HepG2 (cell line): Measurements from ENCODE around the gene NME1. TPM values are rescaled to one million over a fixed set of nuclear protein-coding genes. Genes with fewer than 3 reads are reported as not detected.

Experiments
- CHD2 ChIP-seq: IDR thresholded peaks from 2 replicates; pipeline ENCODE4 v1.6.1; 2011; ENCODE audit warnings: low read depth, low read length, improper control_type of control experiment
- HMGA1 ChIP-seq: sonication (generic); formaldehyde crosslinking; conservative IDR thresholded peaks from 2 replicates; pipeline ENCODE4 v1.4.0; 2020; ENCODE audit warnings: missing genetic modification reagents
- HOXA5 ChIP-seq: sonication (generic); formaldehyde crosslinking; IDR thresholded peaks from 2 replicates; pipeline ENCODE4 v1.4.0; 2020; ENCODE audit warnings: missing genetic modification reagents
- IKZF4 ChIP-seq: sonication (generic); formaldehyde crosslinking; IDR thresholded peaks from 2 replicates; pipeline ENCODE4 v1.5.1; 2020; ENCODE audit warnings: borderline replicate concordance, mild to moderate bottlenecking, low read depth, missing genetic modification reagents; ENCODE audit errors: not compliant biosample characterization
- KDM2A ChIP-seq: sonication (generic); formaldehyde crosslinking; IDR thresholded peaks from 2 replicates; pipeline ENCODE4 v1.4.0; 2020; ENCODE audit warnings: low read depth, missing genetic modification reagents, borderline replicate concordance
- KLF11 ChIP-seq: IDR thresholded peaks from 2 replicates; pipeline ENCODE4 v1.6.1; 2016; ENCODE audit warnings: missing compliant biosample characterization
- LCORL ChIP-seq, 2 experiments: fragments of 450-650 bp in 1 of 2; sonication (generic) in 1 of 2; formaldehyde crosslinking in 1 of 2; IDR thresholded peaks; 2 replicates each; pipeline versions ENCODE4 v1.5.0 to v1.6.1; 2017 to 2020; ENCODE audit warnings: antibody characterized with exemption in 1 of 2, missing genetic modification reagents in 1 of 2
- MED13 ChIP-seq: sonication (generic); formaldehyde crosslinking; IDR thresholded peaks from 2 replicates; pipeline ENCODE4 v1.5.0; 2020; ENCODE audit warnings: missing genetic modification reagents
- TCF12 ChIP-seq, 2 experiments: fragments of 450-650 bp in 1 of 2; sonication (generic) in 1 of 2; formaldehyde crosslinking in 1 of 2; IDR thresholded peaks; 2 replicates each; pipeline versions ENCODE4 v1.6.1 to v1.8.0; 2017 to 2022; ENCODE audit warnings: antibody characterized with exemption in 1 of 2, mild to moderate bottlenecking in 1 of 2, missing genetic modification reagents in 1 of 2, moderate library complexity in 1 of 2
- ZMYM4 ChIP-seq: sonication (generic); formaldehyde crosslinking; IDR thresholded peaks from 2 replicates; pipeline ENCODE4 v1.8.1; 2023; ENCODE audit warnings: mild to moderate bottlenecking, missing genetic modification reagents
- ZNF331 ChIP-seq: sonication (generic); formaldehyde crosslinking; IDR thresholded peaks from 2 replicates; pipeline ENCODE4 v1.4.0; 2020; ENCODE audit warnings: missing genetic modification reagents
- ZSCAN9 ChIP-seq: IDR thresholded peaks from 2 replicates; pipeline ENCODE4 v1.6.1; 2016; ENCODE audit warnings: borderline replicate concordance
- polyA plus RNA-seq, 8 experiments: library from polyadenylated mRNA; depleted of rRNA in 3 of 8; stranded (reverse) in 7 of 8; unstranded in 1 of 8; fragments of >200 nt; fragmentation: Illumina TruSeq in 4 of 8; extraction: Trizol in 4 of 8; gene quantifications; 2 replicates each; pipeline versions ENCODE4 v1.2.1 to v1.2.3, GENCODE V29; 2011 to 2016; ENCODE audit warnings: low read depth in 4 of 8, missing spikeins in 1 of 8, mixed read lengths in 1 of 8; ENCODE audit not compliant: insufficient read depth in 1 of 8
- total RNA-seq, 5 experiments: library from RNA; depleted of rRNA; stranded (reverse); fragments of >200 nt; fragmentation: Illumina TruSeq; extraction: Trizol; gene quantifications; 2 replicates each; pipeline ENCODE4 v1.2.3, GENCODE V29; 2016; ENCODE audit warnings: low read depth in 1 of 5
- TF ChIP-seq, protein P1 (sequence below): sonication (generic); formaldehyde crosslinking; IDR thresholded peaks from 2 replicates; pipeline ENCODE4; 2020; ENCODE audit warnings: missing genetic modification reagents, mild to moderate bottlenecking, borderline replicate concordance
- TF ChIP-seq, protein P2 (sequence below): sonication (generic); formaldehyde crosslinking; IDR thresholded peaks from 2 replicates; pipeline ENCODE4 v1.4.0; 2020; ENCODE audit warnings: missing genetic modification reagents, borderline replicate concordance
- TF ChIP-seq, protein P3 (sequence below): IDR thresholded peaks from 2 replicates; pipeline ENCODE4 v1.6.1; 2012; ENCODE audit warnings: low read depth, low read length, improper control_type of control experiment
- TF ChIP-seq, protein P4 (sequence below): sonication (generic); formaldehyde crosslinking; IDR thresholded peaks from 2 replicates; pipeline ENCODE4 v1.4.0; 2020; ENCODE audit warnings: mild to moderate bottlenecking, missing genetic modification reagents
- TF ChIP-seq, protein P5 (sequence below): sonication (generic); formaldehyde crosslinking; IDR thresholded peaks from 2 replicates; pipeline ENCODE4 v1.5.0; 2020; ENCODE audit warnings: missing genetic modification reagents, mild to moderate bottlenecking, borderline replicate concordance

Gene NME1
- total and polyA plus RNA-seq, 2 of the 13 experiments (the other 11 are each of a cell fraction or from before 2014, with no cell fraction given): 295 to 516 TPM

DNA sequence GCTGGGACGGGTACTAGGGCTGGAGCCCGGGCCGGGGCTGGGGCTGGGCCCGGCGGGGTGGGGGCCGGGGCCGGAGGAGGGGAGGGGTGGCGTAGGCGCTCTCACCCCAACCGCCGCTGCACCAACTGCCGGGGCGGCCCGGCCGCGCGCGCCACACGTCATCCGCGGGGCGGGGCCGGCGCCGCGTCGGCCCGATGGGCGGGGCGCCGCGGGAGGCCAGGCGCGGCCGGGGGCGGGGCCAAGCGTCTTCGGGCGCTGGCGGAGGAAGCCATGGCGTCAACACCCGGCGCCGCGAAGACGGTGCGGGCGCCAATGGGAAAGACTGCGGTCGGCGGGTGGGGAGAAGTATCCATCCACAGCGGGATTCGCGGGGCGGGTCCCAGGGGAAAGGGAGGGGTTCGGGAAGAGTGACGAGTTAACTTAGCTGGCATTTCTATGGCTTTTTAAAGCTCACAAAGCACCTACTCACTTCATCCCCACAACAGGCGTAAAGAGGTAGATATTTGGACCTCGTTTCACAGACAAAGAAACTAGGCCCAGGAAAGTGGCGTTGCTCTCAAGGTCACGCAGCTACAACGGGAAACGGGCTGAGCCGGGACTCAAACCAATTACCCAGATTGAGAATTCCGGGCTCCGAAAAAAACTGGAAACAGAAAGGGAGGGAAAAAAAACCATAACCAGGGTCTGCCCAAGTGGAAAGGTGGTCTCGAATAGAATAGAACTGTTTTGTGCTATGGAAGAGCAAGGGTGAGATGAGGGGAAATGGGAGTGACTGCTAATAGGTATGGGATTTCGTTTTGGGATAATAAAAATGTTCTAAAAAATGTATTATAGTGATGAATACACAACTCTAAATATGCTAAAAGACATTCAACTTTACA lies 32.4 kb upstream of the NME1 start, which contains the start of gene SPAG9 (continued):
- TF ChIP-seq, protein P1, sequence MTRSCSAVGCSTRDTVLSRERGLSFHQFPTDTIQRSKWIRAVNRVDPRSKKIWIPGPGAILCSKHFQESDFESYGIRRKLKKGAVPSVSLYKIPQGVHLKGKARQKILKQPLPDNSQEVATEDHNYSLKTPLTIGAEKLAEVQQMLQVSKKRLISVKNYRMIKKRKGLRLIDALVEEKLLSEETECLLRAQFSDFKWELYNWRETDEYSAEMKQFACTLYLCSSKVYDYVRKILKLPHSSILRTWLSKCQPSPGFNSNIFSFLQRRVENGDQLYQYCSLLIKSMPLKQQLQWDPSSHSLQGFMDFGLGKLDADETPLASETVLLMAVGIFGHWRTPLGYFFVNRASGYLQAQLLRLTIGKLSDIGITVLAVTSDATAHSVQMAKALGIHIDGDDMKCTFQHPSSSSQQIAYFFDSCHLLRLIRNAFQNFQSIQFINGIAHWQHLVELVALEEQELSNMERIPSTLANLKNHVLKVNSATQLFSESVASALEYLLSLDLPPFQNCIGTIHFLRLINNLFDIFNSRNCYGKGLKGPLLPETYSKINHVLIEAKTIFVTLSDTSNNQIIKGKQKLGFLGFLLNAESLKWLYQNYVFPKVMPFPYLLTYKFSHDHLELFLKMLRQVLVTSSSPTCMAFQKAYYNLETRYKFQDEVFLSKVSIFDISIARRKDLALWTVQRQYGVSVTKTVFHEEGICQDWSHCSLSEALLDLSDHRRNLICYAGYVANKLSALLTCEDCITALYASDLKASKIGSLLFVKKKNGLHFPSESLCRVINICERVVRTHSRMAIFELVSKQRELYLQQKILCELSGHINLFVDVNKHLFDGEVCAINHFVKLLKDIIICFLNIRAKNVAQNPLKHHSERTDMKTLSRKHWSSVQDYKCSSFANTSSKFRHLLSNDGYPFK (CRISPR knock-in tag): peak; percentile 49; the same call in 1 of the 2 replicates
- TF ChIP-seq CHD2 (peak; percentile 63; the same call in 1 of the 2 replicates), HOXA5 (CRISPR knock-in tag) (peak; percentile 36; the same call in 1 of the 2 replicates), IKZF4 (CRISPR knock-in tag) (no peak), ZSCAN9 (CRISPR knock-in tag) (peak; percentile 12; the same call in 1 of the 2 replicates), HMGA1 (CRISPR knock-in tag) (no peak), ZMYM4 (CRISPR knock-in tag) (peak; percentile 67), LCORL (IDR thresholded peaks at IDR 0.05) (no peak), LCORL (CRISPR knock-in tag; IDR thresholded peaks at IDR 0.05) (peak; percentile 40; the same call in 1 of the 2 replicates), KDM2A (peak; percentile 71), MED13 (CRISPR knock-in tag) (no peak), ZNF331 (CRISPR knock-in tag) (0 out of 2 replicates have a peak, but pooled peaks have one; percentile 25), TCF12 (IDR thresholded peaks at IDR 0.05) (no peak), TCF12 (CRISPR knock-in tag; IDR thresholded peaks at IDR 0.05) (no peak), KLF11 (CRISPR knock-in tag) (no peak)
- TF ChIP-seq, protein P2, sequence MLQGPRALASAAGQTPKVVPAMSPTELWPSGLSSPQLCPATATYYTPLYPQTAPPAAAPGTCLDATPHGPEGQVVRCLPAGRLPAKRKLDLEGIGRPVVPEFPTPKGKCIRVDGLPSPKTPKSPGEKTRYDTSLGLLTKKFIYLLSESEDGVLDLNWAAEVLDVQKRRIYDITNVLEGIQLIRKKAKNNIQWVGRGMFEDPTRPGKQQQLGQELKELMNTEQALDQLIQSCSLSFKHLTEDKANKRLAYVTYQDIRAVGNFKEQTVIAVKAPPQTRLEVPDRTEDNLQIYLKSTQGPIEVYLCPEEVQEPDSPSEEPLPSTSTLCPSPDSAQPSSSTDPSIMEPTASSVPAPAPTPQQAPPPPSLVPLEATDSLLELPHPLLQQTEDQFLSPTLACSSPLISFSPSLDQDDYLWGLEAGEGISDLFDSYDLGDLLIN (CRISPR knock-in tag): peak; percentile 87; the same call in 1 of the 2 replicates
- TF ChIP-seq, protein P3, sequence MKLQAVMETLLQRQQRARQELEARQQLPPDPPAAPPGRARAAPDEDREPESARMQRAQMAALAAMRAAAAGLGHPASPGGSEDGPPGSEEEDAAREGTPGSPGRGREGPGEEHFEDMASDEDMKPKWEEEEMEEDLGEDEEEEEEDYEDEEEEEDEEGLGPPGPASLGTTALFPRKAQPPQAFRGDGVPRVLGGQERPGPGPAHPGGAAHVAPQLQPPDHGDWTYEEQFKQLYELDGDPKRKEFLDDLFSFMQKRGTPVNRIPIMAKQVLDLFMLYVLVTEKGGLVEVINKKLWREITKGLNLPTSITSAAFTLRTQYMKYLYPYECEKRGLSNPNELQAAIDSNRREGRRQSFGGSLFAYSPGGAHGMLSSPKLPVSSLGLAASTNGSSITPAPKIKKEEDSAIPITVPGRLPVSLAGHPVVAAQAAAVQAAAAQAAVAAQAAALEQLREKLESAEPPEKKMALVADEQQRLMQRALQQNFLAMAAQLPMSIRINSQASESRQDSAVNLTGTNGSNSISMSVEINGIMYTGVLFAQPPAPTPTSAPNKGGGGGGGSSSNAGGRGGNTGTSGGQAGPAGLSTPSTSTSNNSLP: peak; percentile 46
- TF ChIP-seq, protein P4, sequence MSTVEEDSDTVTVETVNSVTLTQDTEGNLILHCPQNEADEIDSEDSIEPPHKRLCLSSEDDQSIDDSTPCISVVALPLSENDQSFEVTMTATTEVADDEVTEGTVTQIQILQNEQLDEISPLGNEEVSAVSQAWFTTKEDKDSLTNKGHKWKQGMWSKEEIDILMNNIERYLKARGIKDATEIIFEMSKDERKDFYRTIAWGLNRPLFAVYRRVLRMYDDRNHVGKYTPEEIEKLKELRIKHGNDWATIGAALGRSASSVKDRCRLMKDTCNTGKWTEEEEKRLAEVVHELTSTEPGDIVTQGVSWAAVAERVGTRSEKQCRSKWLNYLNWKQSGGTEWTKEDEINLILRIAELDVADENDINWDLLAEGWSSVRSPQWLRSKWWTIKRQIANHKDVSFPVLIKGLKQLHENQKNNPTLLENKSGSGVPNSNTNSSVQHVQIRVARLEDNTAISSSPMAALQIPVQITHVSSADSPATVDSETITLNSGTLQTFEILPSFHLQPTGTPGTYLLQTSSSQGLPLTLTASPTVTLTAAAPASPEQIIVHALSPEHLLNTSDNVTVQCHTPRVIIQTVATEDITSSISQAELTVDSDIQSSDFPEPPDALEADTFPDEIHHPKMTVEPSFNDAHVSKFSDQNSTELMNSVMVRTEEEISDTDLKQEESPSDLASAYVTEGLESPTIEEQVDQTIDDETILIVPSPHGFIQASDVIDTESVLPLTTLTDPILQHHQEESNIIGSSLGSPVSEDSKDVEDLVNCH (CRISPR knock-in tag): 0 out of 2 replicates have a peak, but pooled peaks have one; percentile 48
- TF ChIP-seq, protein P5, sequence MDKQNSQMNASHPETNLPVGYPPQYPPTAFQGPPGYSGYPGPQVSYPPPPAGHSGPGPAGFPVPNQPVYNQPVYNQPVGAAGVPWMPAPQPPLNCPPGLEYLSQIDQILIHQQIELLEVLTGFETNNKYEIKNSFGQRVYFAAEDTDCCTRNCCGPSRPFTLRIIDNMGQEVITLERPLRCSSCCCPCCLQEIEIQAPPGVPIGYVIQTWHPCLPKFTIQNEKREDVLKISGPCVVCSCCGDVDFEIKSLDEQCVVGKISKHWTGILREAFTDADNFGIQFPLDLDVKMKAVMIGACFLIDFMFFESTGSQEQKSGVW (CRISPR knock-in tag): no peak
